Pancreas (tissue), 10 donors: ENCODE results near the gene OOSP4A. TPM values are rescaled to one million over a fixed set of nuclear protein-coding genes. Genes with fewer than 3 reads are reported as not detected.

Experiments
- ATAC-seq, 4 donors: fragments of 200-7000 bp; cut with Tn5 transposase; one replicate each; pipeline versions ENCODE4 v1.8.0 to v1.9.1; 2020; ENCODE audit warnings: mild to moderate bottlenecking in 4 of 4, moderate library complexity in 4 of 4
- DNase-seq, 6 donors: peaks; one replicate each; pipeline ENCODE4 v3.0.0-alpha.2; 2020
- FAIRE-seq: peaks from 2 replicates; lab custom pipeline; 2012; peaks lifted over from hg19 to GRCh38; lab: Jason Lieb, UNC
- H3K27ac ChIP-seq, 4 donors: fragments of 200-600 bp; sonication (generic); 1 replicate in 3 of 4; 2 replicates in 1 of 4; pipeline versions ENCODE4 v1.5.0 to v1.8.0; 2020
- H3K27me3 ChIP-seq, 4 donors: fragments of 200-600 bp; one replicate each; pipeline ENCODE4 v1.8.0; 2021
- H3K36me3 ChIP-seq, 3 donors: fragments of 200-600 bp; sonication (generic) in 1 of 3; one replicate each; pipeline versions ENCODE4 v1.5.0 to v1.8.0; 2020 to 2021
- H3K4me1 ChIP-seq, 3 donors: fragments of 200-600 bp; one replicate each; pipeline ENCODE4 v1.8.0; 2021
- H3K4me3 ChIP-seq, 4 donors: fragments of 200-600 bp; sonication (generic) in 2 of 4; one replicate each; pipeline versions ENCODE4 v1.5.0 to v1.8.0; 2020 to 2021
- H3K9me3 ChIP-seq, 4 donors: fragments of 200-600 bp; one replicate each; pipeline ENCODE4 v1.8.0; 2021
- CTCF ChIP-seq, 4 donors: fragments of 200-600 bp; sonication (generic) in 3 of 4; IDR thresholded peaks; one replicate each; pipeline versions ENCODE4 v1.5.0 to v1.8.0; 2021; ENCODE audit warnings: antibody characterized with exemption in 4 of 4
- WGBS, 2 donors: extraction: QIAGEN DNeasy Blood & Tissue Kit; methylation state at CpG; one replicate each; pipeline ENCODE4 v1.1.7; 2013; 5-methylcytosine and 5-hydroxymethylcytosine counted together
- intact Hi-C, 3 donors: fragments of 100-400 bp; cut with DNase I; formaldehyde crosslinking; loops; one replicate each; pipeline versions ENCODE4 v1.11.1 to v1.14.2; 2022
- polyA plus RNA-seq, 2 donors: library from polyadenylated mRNA; stranded (reverse); fragments of 200-250 nt; gene quantifications; one replicate each; pipeline ENCODE4 v1.2.3, GENCODE V29; 2013
- total RNA-seq, 6 donors: library from RNA; stranded (reverse); fragmentation: NEBNext Ultra II Directional in 4 of 6; extraction: Animal tissue kit (Norgen Biotek cat#: 25700) in 4 of 6; gene quantifications; one replicate each; pipeline versions ENCODE4 v1.2.1 to v1.2.4, GENCODE V29; 2021 to 2023
- donor health status: healthy with polysubstance abuse.
- donor health status: DM: no; HTN: no; CAD: no; lungs with moderate emphysema.
- donor health status: DM: no; HTN: no; CAD: no.
- donor health status: control.
- donor health status: control.
- donor health status: Bipolar disorder and iron deficiency.
- donor health status: DM: yes; HTN: yes; CAD: no.
- donor health status: DM: no; HTN: no; CAD: no.
- donor health status: DM: no; HTN: no; CAD: no.
- donor health status: DM: yes; HTN: yes; CAD: no.

Gene OOSP4A
- total and polyA plus RNA-seq, 8 donors = not detected

DNA sequence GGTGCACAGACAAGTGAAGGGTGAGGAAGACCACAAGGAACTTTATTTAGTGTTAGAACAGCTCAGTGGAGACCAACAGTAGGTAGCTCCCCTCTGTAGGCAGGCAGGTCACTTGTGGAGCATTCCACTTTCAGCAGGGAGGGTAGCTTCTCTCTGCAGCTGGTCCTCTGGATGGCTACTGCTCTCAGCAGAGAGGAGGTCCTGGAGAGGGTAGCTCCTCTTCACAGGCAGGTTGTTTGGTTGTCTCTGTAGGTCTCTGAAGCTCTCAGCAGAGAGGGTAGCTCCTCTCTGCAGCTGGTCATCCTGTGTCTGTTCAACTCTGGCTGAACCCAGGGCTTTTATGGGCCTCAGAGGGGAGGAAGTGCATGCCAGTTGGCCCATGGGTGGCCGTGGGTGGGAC lies 32.1 kb upstream of the OOSP4A start:
- FAIRE-seq (no peak), DNase-seq (no peak), ATAC-seq (no peak)
- 55 to 65% methylated on average over 1 of the region's 1 CpG for WGBS, 2 donors
- H3K4me3 ChIP-seq = no peak overlapping the region
- no peak for TF ChIP-seq CTCF (IDR thresholded peaks at IDR 0.05)
- H3K27ac ChIP-seq = no peak overlapping the region
- H3K27me3 ChIP-seq = no peaks in the 10 kb centered on the region
- H3K36me3 ChIP-seq = no peaks in the 10 kb centered on the region
- H3K4me1 ChIP-seq = no peaks in the 10 kb centered on the region
- H3K9me3 ChIP-seq = no peaks in the 10 kb centered on the region
- intact Hi-C loops = no loop called here

DNA sequence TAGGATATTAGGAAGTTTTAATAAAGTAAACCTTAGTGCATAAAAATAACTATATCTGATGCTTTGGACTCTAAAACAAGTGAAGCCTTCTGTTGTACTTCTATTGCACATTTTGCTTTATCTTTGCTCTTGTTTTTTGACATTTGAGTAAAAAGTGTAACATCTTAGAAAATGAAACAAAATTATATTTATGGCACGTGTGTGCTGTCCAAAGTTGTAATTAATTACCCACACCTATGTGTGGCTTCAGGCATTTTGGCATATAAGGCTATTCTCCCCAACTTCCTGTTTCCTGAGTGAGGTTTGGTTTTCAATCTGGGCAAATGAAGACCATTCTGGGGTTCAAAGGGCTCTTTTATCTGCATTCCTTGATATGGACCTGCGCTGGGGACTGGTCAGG lies 25.7 kb upstream of the OOSP4A start, which contains the start of gene OOSP1:
Gene OOSP1 (plus strand): TSS at position 301 of the 400 bp plus-strand sequence. CDS start 23 bp downstream, at position 324.
- Histone ChIP-seq H3K27me3 (no peaks in the 10 kb centered on the region), H3K36me3 (no peaks in the 10 kb centered on the region), H3K9me3 (no peaks in the 10 kb centered on the region), H3K27ac (no peak within 1 kb of the TSS), H3K4me3 (no peak within 1 kb of the TSS), H3K4me1 (no peaks in the 10 kb centered on the region)
- 31 to 36% methylated on average over 2 of the region's 2 CpGs for WGBS, 2 donors
- TF ChIP-seq CTCF (IDR thresholded peaks at IDR 0.05) = no peak
- FAIRE-seq = no peak
- DNase-seq = no peak
- ATAC-seq = no peak
- intact Hi-C loops = no loop called here

DNA sequence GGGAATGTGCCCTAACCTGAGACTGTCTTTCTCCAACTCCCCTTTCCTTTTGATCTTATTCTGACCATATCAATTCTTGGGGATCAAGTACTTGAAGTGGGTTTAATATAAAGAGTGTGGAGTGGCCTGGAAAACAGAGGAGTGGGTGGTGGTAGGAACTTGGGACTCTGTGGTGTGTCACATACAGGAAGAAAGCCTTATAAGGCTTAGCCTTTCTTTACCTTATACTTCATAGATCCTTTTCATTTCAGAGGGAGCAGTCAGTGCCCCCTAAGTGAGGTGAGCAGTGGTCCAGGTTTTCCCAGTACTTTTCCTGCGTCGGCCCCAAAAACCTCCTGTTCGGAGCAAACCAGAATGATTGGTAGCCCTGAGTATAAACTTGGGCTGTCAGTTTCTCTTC lies 25.1 kb upstream of the OOSP4A start:
- no peak for DNase-seq
- Histone ChIP-seq H3K27ac (no peak overlapping the region), H3K36me3 (no peaks in the 10 kb centered on the region), H3K27me3 (no peaks in the 10 kb centered on the region), H3K9me3 (no peaks in the 10 kb centered on the region), H3K4me1 (no peaks in the 10 kb centered on the region), H3K4me3 (no peak overlapping the region)
- TF ChIP-seq CTCF (IDR thresholded peaks at IDR 0.05) = no peak
- no peak for ATAC-seq
- intact Hi-C loops = no loop called here
- no peak for FAIRE-seq
- WGBS, 2 donors = 87 to 93% methylated on average over 3 of the region's 3 CpGs

GRCh38 chr11:59939482-59939881 lies 24.4 kb upstream of the OOSP4A start:
- DNase-seq (no peak), ATAC-seq (no peak), FAIRE-seq (no peak)
- H3K27me3 ChIP-seq = no peaks in the 10 kb centered on the region
- H3K36me3 ChIP-seq = no peaks in the 10 kb centered on the region
- no peak overlapping the region for H3K27ac ChIP-seq
- no peaks in the 10 kb centered on the region for H3K4me1 ChIP-seq
- no peak for TF ChIP-seq CTCF (IDR thresholded peaks at IDR 0.05)
- intact Hi-C loops = no loop called here
- WGBS, 2 donors = 82 to 84% methylated on average over 2 of the region's 2 CpGs
- no peaks in the 10 kb centered on the region for H3K9me3 ChIP-seq
- no peak overlapping the region for H3K4me3 ChIP-seq

DNA sequence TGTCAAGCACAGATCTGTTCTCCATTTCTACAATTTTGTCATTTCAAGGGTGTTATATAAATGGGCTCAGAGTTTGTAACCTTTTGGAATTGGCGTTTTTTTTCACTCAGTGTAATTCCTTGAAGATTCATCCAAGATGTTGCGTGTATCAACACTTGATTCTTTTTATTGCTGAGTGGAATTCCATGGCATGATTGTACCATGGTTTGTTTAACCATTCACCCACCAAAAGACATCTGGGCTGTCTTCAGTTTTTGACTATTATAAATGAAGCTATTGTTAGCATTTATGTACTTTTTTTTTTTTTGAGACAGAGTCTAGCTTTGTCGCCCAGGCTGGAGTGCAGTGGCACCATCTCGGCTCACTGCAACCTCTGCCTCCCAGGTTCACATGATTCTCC lies 22.7 kb upstream of the OOSP4A start:
- DNase-seq (no peak), FAIRE-seq (no peak), ATAC-seq (no peak)
- H3K36me3 ChIP-seq = no peaks in the 10 kb centered on the region
- no peaks in the 10 kb centered on the region for H3K9me3 ChIP-seq
- WGBS, 2 donors = 70 to 90% methylated on average over 4 of the region's 4 CpGs
- no peaks in the 10 kb centered on the region for H3K27me3 ChIP-seq
- no peak for TF ChIP-seq CTCF (IDR thresholded peaks at IDR 0.05)
- H3K4me1 ChIP-seq = no peaks in the 10 kb centered on the region
- H3K4me3 ChIP-seq = no peak overlapping the region
- intact Hi-C loops = no loop called here
- no peak overlapping the region for H3K27ac ChIP-seq
